A549 (cell line): ENCODE measurements around the gene UBE2U.

Source experiments
- CTCF ChIP-seq: fragments of >200 bp; sonication (Bioruptor Twin); formaldehyde crosslinking; IDR thresholded peaks from 3 replicates; pipeline ENCODE4 v1.5.1; 2016
- KDM1A ChIP-seq: fragments of 200-600 bp; sonication (generic); IDR thresholded peaks from 2 replicates; pipeline ENCODE4 v1.6.1; 2016; ENCODE audit warnings: low read depth, mild to moderate bottlenecking
- POLR2A ChIP-seq: IDR thresholded peaks from 2 replicates; pipeline ENCODE4 v1.6.1; 2012; ENCODE audit warnings: mild to moderate bottlenecking, low read length

GRCh38 chr1:64195081-64195395 lies 8.4 kb upstream of the UBE2U start:
- TF ChIP-seq CTCF (no peak), POLR2A (no peak), KDM1A (no peak)
